ENCODE results near the gene DNAH10.

DNA sequence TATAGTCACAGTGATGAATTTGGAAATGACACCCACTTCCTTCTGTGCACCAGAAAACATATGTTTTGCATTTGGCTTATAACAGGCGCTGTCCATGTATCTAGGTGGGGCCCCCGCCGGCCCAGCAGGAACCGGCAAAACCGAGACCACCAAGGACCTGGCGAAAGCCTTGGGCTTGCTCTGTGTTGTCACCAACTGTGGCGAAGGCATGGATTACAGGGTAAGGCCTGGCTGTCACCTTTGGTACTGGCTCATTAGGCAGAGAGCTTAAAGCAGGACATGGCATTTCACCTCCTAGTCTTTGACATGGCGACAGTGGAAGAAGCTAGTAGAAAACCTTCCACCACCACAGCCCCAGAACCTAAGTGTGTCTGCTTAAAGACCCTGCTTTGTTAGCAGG lies 85.8 kb downstream of the DNAH10 start:
- TF ChIP-seq POLR2A (IDR thresholded peaks at IDR 0.05; ENCODE audit: low read length) (no peak), RAD21 (conservative IDR thresholded peaks at IDR 0.05 in 1 of 2, IDR thresholded peaks at IDR 0.05 in 1 of 2) (no peak), MAFK (IDR thresholded peaks at IDR 0.05; ENCODE audit: partially characterized antibody) (no peak), CEBPB (IDR thresholded peaks at IDR 0.05) (no peak), SREBF2 (IDR thresholded peaks at IDR 0.05) (no peak), TP53 (CRISPR knock-in tag; IDR thresholded peaks at IDR 0.05) (no peak), BHLHE40 (IDR thresholded peaks at IDR 0.05; ENCODE audit: low read depth, low read length) (no peak), CHD4 (IDR thresholded peaks at IDR 0.05; ENCODE audit: borderline replicate concordance) (no peak)
- TF ChIP-seq, protein P1, sequence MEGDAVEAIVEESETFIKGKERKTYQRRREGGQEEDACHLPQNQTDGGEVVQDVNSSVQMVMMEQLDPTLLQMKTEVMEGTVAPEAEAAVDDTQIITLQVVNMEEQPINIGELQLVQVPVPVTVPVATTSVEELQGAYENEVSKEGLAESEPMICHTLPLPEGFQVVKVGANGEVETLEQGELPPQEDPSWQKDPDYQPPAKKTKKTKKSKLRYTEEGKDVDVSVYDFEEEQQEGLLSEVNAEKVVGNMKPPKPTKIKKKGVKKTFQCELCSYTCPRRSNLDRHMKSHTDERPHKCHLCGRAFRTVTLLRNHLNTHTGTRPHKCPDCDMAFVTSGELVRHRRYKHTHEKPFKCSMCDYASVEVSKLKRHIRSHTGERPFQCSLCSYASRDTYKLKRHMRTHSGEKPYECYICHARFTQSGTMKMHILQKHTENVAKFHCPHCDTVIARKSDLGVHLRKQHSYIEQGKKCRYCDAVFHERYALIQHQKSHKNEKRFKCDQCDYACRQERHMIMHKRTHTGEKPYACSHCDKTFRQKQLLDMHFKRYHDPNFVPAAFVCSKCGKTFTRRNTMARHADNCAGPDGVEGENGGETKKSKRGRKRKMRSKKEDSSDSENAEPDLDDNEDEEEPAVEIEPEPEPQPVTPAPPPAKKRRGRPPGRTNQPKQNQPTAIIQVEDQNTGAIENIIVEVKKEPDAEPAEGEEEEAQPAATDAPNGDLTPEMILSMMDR (IDR thresholded peaks at IDR 0.05), result no peak
- TF ChIP-seq, protein P2, sequence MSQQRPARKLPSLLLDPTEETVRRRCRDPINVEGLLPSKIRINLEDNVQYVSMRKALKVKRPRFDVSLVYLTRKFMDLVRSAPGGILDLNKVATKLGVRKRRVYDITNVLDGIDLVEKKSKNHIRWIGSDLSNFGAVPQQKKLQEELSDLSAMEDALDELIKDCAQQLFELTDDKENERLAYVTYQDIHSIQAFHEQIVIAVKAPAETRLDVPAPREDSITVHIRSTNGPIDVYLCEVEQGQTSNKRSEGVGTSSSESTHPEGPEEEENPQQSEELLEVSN (IDR thresholded peaks at IDR 0.05; ENCODE audit: borderline replicate concordance, low read depth), result no peak
